ENCODE measurements around the gene ZYG11A. TPM values are rescaled to one million over a fixed set of nuclear protein-coding genes. Genes with fewer than 3 reads are reported as not detected.

The ZYG11A gene
- total and polyA plus RNA-seq, 2 donors (not counting 1 experiment from before 2014, with no cell fraction given): 0.28 to 0.50 TPM

GRCh38 chr1:52917581-52917980 is 75.0 kb downstream of the ZYG11A start:
- H3K27me3 ChIP-seq (ENCODE audit: control insufficient read depth, insufficient read depth, low read length): no peaks in the 10 kb centered on the region
- no peak overlapping the region for H2AFZ ChIP-seq (ENCODE audit: low read length)
- TF ChIP-seq CTCF (conservative IDR thresholded peaks at IDR 0.05 in 1 of 2, IDR thresholded peaks at IDR 0.05 in 1 of 2; ENCODE audit: low read depth in 1 of 2, low read length in 2 of 2) (no peak), EZH2 (IDR thresholded peaks at IDR 0.05; ENCODE audit: low read length, missing control alignments) (no peak)
- no peaks in the 10 kb centered on the region for H3K36me3 ChIP-seq (ENCODE audit: control insufficient read depth, insufficient read depth, low read length)
- no peak overlapping the region for H3K4me3 ChIP-seq (replicated peaks in 1 of 4; ENCODE audit: control extremely low read depth in 1 of 4, insufficient read depth in 1 of 4, low read depth in 3 of 4, low read length in 4 of 4)
- H3K9me3 ChIP-seq (ENCODE audit: control insufficient read depth, insufficient read depth, low read depth, low read length): no peaks in the 10 kb centered on the region
- DNase-seq (ENCODE audit: low read depth in 2 of 2): no peak
- H3K4me2 ChIP-seq (ENCODE audit: extremely low read depth, insufficient read depth, low read length): no peak overlapping the region
- H3K4me1 ChIP-seq (ENCODE audit: control insufficient read depth, extremely low read depth, insufficient read depth, low read length): no peaks in the 10 kb centered on the region
- H3K79me2 ChIP-seq (ENCODE audit: control insufficient read depth, insufficient read depth, low read length): no peaks in the 10 kb centered on the region
- no peaks in the 10 kb centered on the region for H4K20me1 ChIP-seq (ENCODE audit: control insufficient read depth, extremely low read depth, insufficient read depth, low read length)
- no peak overlapping the region for H3K27ac ChIP-seq (ENCODE audit: insufficient read depth, low read length)
- H3K9ac ChIP-seq (ENCODE audit: insufficient read depth, low read length): no peak overlapping the region

GRCh38 chr1:52918201-52918600 is 75.6 kb downstream of the ZYG11A start:
- DNase-seq (ENCODE audit: low read depth in 2 of 2): no peak
- no peak overlapping the region for H3K4me2 ChIP-seq (ENCODE audit: extremely low read depth, insufficient read depth, low read length)
- H3K4me1 ChIP-seq (ENCODE audit: control insufficient read depth, extremely low read depth, insufficient read depth, low read length): no peaks in the 10 kb centered on the region
- H3K36me3 ChIP-seq (ENCODE audit: control insufficient read depth, insufficient read depth, low read length): no peaks in the 10 kb centered on the region
- no peaks in the 10 kb centered on the region for H3K79me2 ChIP-seq (ENCODE audit: control insufficient read depth, insufficient read depth, low read length)
- no peak overlapping the region for H3K4me3 ChIP-seq (replicated peaks in 1 of 4; ENCODE audit: control extremely low read depth in 1 of 4, insufficient read depth in 1 of 4, low read depth in 3 of 4, low read length in 4 of 4)
- TF ChIP-seq CTCF (conservative IDR thresholded peaks at IDR 0.05 in 1 of 2, IDR thresholded peaks at IDR 0.05 in 1 of 2; ENCODE audit: low read depth in 1 of 2, low read length in 2 of 2): no peak
- no peak for TF ChIP-seq EZH2 (IDR thresholded peaks at IDR 0.05; ENCODE audit: low read length, missing control alignments)
- H3K9me3 ChIP-seq (ENCODE audit: control insufficient read depth, insufficient read depth, low read depth, low read length): no peaks in the 10 kb centered on the region
- no peak overlapping the region for H3K27ac ChIP-seq (ENCODE audit: insufficient read depth, low read length)
- H3K9ac ChIP-seq (ENCODE audit: insufficient read depth, low read length): no peak overlapping the region
- no peaks in the 10 kb centered on the region for H4K20me1 ChIP-seq (ENCODE audit: control insufficient read depth, extremely low read depth, insufficient read depth, low read length)
- H3K27me3 ChIP-seq (ENCODE audit: control insufficient read depth, insufficient read depth, low read length): no peaks in the 10 kb centered on the region
- H2AFZ ChIP-seq (ENCODE audit: low read length): no peak overlapping the region

GRCh38 chr1:52919051-52919722 is 76.6 kb downstream of the ZYG11A start:
- Histone ChIP-seq H3K79me2 (ENCODE audit: control insufficient read depth, insufficient read depth, low read length) (no peaks in the 10 kb centered on the region), H3K27ac (ENCODE audit: insufficient read depth, low read length) (no peak overlapping the region), H3K9me3 (ENCODE audit: control insufficient read depth, insufficient read depth, low read depth, low read length) (no peaks in the 10 kb centered on the region), H2AFZ (ENCODE audit: low read length) (no peak overlapping the region), H3K4me2 (ENCODE audit: extremely low read depth, insufficient read depth, low read length) (no peak overlapping the region), H3K4me1 (ENCODE audit: control insufficient read depth, extremely low read depth, insufficient read depth, low read length) (no peaks in the 10 kb centered on the region), H3K36me3 (ENCODE audit: control insufficient read depth, insufficient read depth, low read length) (no peaks in the 10 kb centered on the region), H3K27me3 (ENCODE audit: control insufficient read depth, insufficient read depth, low read length) (no peaks in the 10 kb centered on the region), H3K9ac (ENCODE audit: insufficient read depth, low read length) (no peak overlapping the region), H4K20me1 (ENCODE audit: control insufficient read depth, extremely low read depth, insufficient read depth, low read length) (no peaks in the 10 kb centered on the region), H3K4me3 (replicated peaks in 1 of 4; ENCODE audit: control extremely low read depth in 1 of 4, insufficient read depth in 1 of 4, low read depth in 3 of 4, low read length in 4 of 4) (no peak overlapping the region)
- peak in 1 of 2 donors; percentile 11 for DNase-seq (ENCODE audit: low read depth in 2 of 2)
- TF ChIP-seq EZH2 (IDR thresholded peaks at IDR 0.05; ENCODE audit: low read length, missing control alignments): no peak
- no peak for TF ChIP-seq CTCF (conservative IDR thresholded peaks at IDR 0.05 in 1 of 2, IDR thresholded peaks at IDR 0.05 in 1 of 2; ENCODE audit: low read depth in 1 of 2, low read length in 2 of 2)
